Effector CD8-positive, alpha-beta T cell (primary cell): ENCODE data around the gene GPR25.

Experiments used
- DNase-seq: peaks from one replicate; lab custom pipeline; 2025; lab: John Stamatoyannopoulos, UW

The GPR25 gene

GRCh38 chr1:200894712-200895442, 22.1 kb downstream of the GPR25 start, which contains the start of gene INAVA:
Gene INAVA, plus strand, starts transcription at chr1:200894900. Its CDS starts 3,501 bp downstream, at chr1:200898401.
- no peak for DNase-seq

GRCh38 chr1:200895443-200895789, 22.6 kb downstream of the GPR25 start:
- DNase-seq: no peak

- DNase-seq: no peak
These were observed 23.2 kb downstream of the GPR25 start for GRCh38 chr1:200895801-200896530.

GRCh38 chr1:200896531-200897196, 23.9 kb downstream of the GPR25 start:
- no peak for DNase-seq

- DNase-seq: no peak
These were observed 24.5 kb downstream of the GPR25 start for GRCh38 chr1:200897259-200897658.

GRCh38 chr1:200899015-200899386, 26.2 kb downstream of the GPR25 start:
- no peak for DNase-seq

GRCh38 chr1:200899451-200899915, 26.7 kb downstream of the GPR25 start:
- DNase-seq: no peak

- DNase-seq: no peak
These were observed 27.4 kb downstream of the GPR25 start for GRCh38 chr1:200899954-200900867.

GRCh38 chr1:200900877-200901276, 28.1 kb downstream of the GPR25 start:
- no peak for DNase-seq

- no peak for DNase-seq
These were observed 28.6 kb downstream of the GPR25 start for GRCh38 chr1:200901350-200901749.

- DNase-seq: no peak
These were observed 29.1 kb downstream of the GPR25 start for GRCh38 chr1:200901796-200902444.

GRCh38 chr1:200903793-200904192, 31.0 kb downstream of the GPR25 start:
- no peak for DNase-seq

- no peak for DNase-seq
These were observed 32.0 kb downstream of the GPR25 start for GRCh38 chr1:200904772-200905171.

GRCh38 chr1:200905411-200906052, 32.8 kb downstream of the GPR25 start:
- DNase-seq: no peak

GRCh38 chr1:200906491-200906890, 33.7 kb downstream of the GPR25 start:
- no peak for DNase-seq

- DNase-seq: no peak
These were observed 34.9 kb downstream of the GPR25 start for GRCh38 chr1:200907611-200908097.

- DNase-seq: no peak
These were observed 35.5 kb downstream of the GPR25 start for GRCh38 chr1:200908191-200908868.

- DNase-seq: no peak
These were observed 36.3 kb downstream of the GPR25 start for GRCh38 chr1:200909071-200909470.

GRCh38 chr1:200909757-200910239, 37.0 kb downstream of the GPR25 start:
- DNase-seq: no peak

GRCh38 chr1:200911361-200911760, 38.6 kb downstream of the GPR25 start:
- no peak for DNase-seq
